Spleen (tissue), 11 donors: ENCODE measurements around the gene FAM3C. TPM values are rescaled to one million over a fixed set of nuclear protein-coding genes. Genes with fewer than 3 reads are reported as not detected.

ENCODE experiments used
- DNase-seq: peaks from one replicate; pipeline ENCODE4 v3.0.0-alpha.2; 2020
- H3K27ac ChIP-seq, 8 donors: fragments of 200-600 bp; sonication (generic) in 7 of 8; 1 replicate in 4 of 8; 2 replicates in 4 of 8; pipeline versions ENCODE4 v1.5.0 to v1.8.0; 2016 to 2021; ENCODE audit warnings: inconsistent platforms in 4 of 8, mild to moderate bottlenecking in 4 of 8, moderate library complexity in 1 of 8
- H3K27me3 ChIP-seq, 7 donors: fragments of 200-600 bp; sonication (generic) in 6 of 7; replicated peaks in 1 of 7; 1 replicate in 4 of 7; 2 replicates in 3 of 7; pipeline versions ENCODE4 v1.5.0 to v1.8.0; 2016 to 2021; ENCODE audit warnings: inconsistent platforms in 3 of 7, mild to moderate bottlenecking in 1 of 7
- H3K36me3 ChIP-seq, 6 donors: fragments of 200-600 bp; sonication (generic) in 5 of 6; 1 replicate in 4 of 6; 2 replicates in 2 of 6; pipeline versions ENCODE4 v1.5.0 to v1.8.0; 2016 to 2021; ENCODE audit warnings: inconsistent platforms in 2 of 6
- H3K4me1 ChIP-seq, 6 donors: fragments of 200-600 bp; sonication (generic) in 5 of 6; 1 replicate in 3 of 6; 2 replicates in 3 of 6; pipeline versions ENCODE4 v1.5.0 to v1.8.0; 2016 to 2021; ENCODE audit warnings: inconsistent platforms in 3 of 6
- H3K4me3 ChIP-seq, 8 donors: fragments of 200-600 bp; sonication (generic) in 7 of 8; 1 replicate in 4 of 8; 2 replicates in 4 of 8; pipeline versions ENCODE4 v1.5.0 to v1.8.0; 2016 to 2021; ENCODE audit warnings: inconsistent platforms in 4 of 8, mild to moderate bottlenecking in 4 of 8, moderate library complexity in 2 of 8
- H3K9me3 ChIP-seq, 8 donors: fragments of 200-600 bp; sonication (generic) in 7 of 8; 1 replicate in 4 of 8; 2 replicates in 4 of 8; pipeline versions ENCODE4 v1.5.0 to v1.8.0; 2016 to 2021; ENCODE audit warnings: inconsistent platforms in 4 of 8
- CTCF ChIP-seq, 11 experiments: fragments of 200-600 bp in 7 of 11; fragments of 450-650 bp in 4 of 11; sonication (generic) in 4 of 11; IDR thresholded peaks in 8 of 11; conservative IDR thresholded peaks in 3 of 11; 1 replicate in 7 of 11; 2 replicates in 4 of 11; pipeline versions ENCODE4 v1.4.0 to v1.8.0; 2016 to 2021; ENCODE audit warnings: antibody characterized with exemption in 11 of 11, inconsistent platforms in 4 of 11, mild to moderate bottlenecking in 1 of 11
- POLR2A ChIP-seq, 3 donors: fragments of 450-650 bp; IDR thresholded peaks; one replicate each; pipeline ENCODE4 v1.5.1; 2017; ENCODE audit warnings: antibody characterized with exemption in 3 of 3, mild to moderate bottlenecking in 1 of 3
- POLR2AphosphoS5 ChIP-seq, 3 donors: sonication (generic); formaldehyde crosslinking; IDR thresholded peaks; one replicate each; pipeline ENCODE4 v1.5.1; 2017; ENCODE audit warnings: antibody characterized with exemption in 3 of 3
- WGBS, 5 donors: extraction: QIAGEN DNeasy Blood & Tissue Kit in 3 of 5; methylation state at CpG; one replicate each; pipeline versions ENCODE4 v1.1.5 to v1.1.7; 2013 to 2018; 5-methylcytosine and 5-hydroxymethylcytosine counted together
- intact Hi-C: fragments of 100-400 bp; cut with DNase I; formaldehyde crosslinking; loops from one replicate; pipeline ENCODE4 v1.15.0; 2023; ENCODE audit warnings: low total_unique reads
- polyA plus RNA-seq, 3 donors: library from polyadenylated mRNA; stranded (reverse); fragments of 200-250 nt; gene quantifications; one replicate each; pipeline ENCODE4 v1.2.1, GENCODE V29; 2013
- total RNA-seq, 7 donors: library from RNA; depleted of rRNA in 3 of 7; stranded (reverse); fragments of >200 nt in 3 of 7; fragmentation: NEBNext Ultra II Directional in 4 of 7; extraction: Animal tissue kit (Norgen Biotek cat#: 25700) in 4 of 7; gene quantifications; one replicate each; pipeline versions ENCODE4 v1.1.0 to v1.2.1, GENCODE V29; 2016 to 2021
- donor health status: healthy with polysubstance abuse.
- donor health status: DM: no; HTN: no; CAD: no; lungs with moderate emphysema.
- donor health status: DM: no; HTN: no; CAD: no.
- donor health status: Bipolar disorder and iron deficiency.
- donor health status: healthy.
- donor health status: DM: no; HTN: no; CAD: no.
- donor health status: DM: yes; HTN: yes; CAD: no.

FAM3C gene
- total and polyA plus RNA-seq, 10 donors, result 35.4 to 69.2 (median 54.1) TPM

- Histone ChIP-seq H3K27ac (peak overlapping the region in 5 of 8 donors; percentile 16 to 51 (median 40)), H3K27me3 (no peaks in the 10 kb centered on the region), H3K4me1 (peaks cover 0 to 11% (median 0%) of the 10 kb centered on the region in 6 donors), H3K36me3 (no peaks in the 10 kb centered on the region), H3K9me3 (peaks cover 0 to 13% (median 0%) of the 10 kb centered on the region in 8 donors), H3K4me3 (peak overlapping the region in 1 of 8 donors; percentile 39)
- WGBS, 5 donors, result 55 to 65% (median 58%) methylated on average over 9 of the region's 9 CpGs
- no peak for DNase-seq
- intact Hi-C loops, result no loop called here
- no peak for TF ChIP-seq POLR2A (IDR thresholded peaks at IDR 0.05)
- TF ChIP-seq CTCF (IDR thresholded peaks at IDR 0.05 in 8 of 11, conservative IDR thresholded peaks at IDR 0.05 in 3 of 11), result no peak
- TF ChIP-seq POLR2AphosphoS5 (IDR thresholded peaks at IDR 0.05), result no peak
These were observed 82.1 kb downstream of the FAM3C start for GRCh38 chr7:121313793-121314676.

GRCh38 chr7:121313220-121313792 is 82.8 kb downstream of the FAM3C start:
- H3K27ac ChIP-seq, result peak overlapping the region in 4 of 8 donors; percentile 16 to 51 (median 44)
- no peak overlapping the region for H3K4me3 ChIP-seq
- H3K9me3 ChIP-seq, result peaks cover 0 to 13% (median 0%) of the 10 kb centered on the region in 8 donors
- intact Hi-C loops, result no loop called here
- H3K27me3 ChIP-seq, result no peaks in the 10 kb centered on the region
- DNase-seq, result no peak
- H3K4me1 ChIP-seq, result peaks cover 0 to 11% (median 0%) of the 10 kb centered on the region in 6 donors
- no peaks in the 10 kb centered on the region for H3K36me3 ChIP-seq
- 53 to 82% (median 60%) methylated on average over 3 of the region's 3 CpGs for WGBS, 5 donors
- TF ChIP-seq POLR2A (IDR thresholded peaks at IDR 0.05) (no peak), CTCF (IDR thresholded peaks at IDR 0.05 in 8 of 11, conservative IDR thresholded peaks at IDR 0.05 in 3 of 11) (no peak), POLR2AphosphoS5 (IDR thresholded peaks at IDR 0.05) (no peak)

GRCh38 chr7:121307021-121307574 is 89.0 kb downstream of the FAM3C start:
- no peaks in the 10 kb centered on the region for H3K27me3 ChIP-seq
- TF ChIP-seq CTCF (IDR thresholded peaks at IDR 0.05 in 8 of 11, conservative IDR thresholded peaks at IDR 0.05 in 3 of 11), result no peak
- no peak for TF ChIP-seq POLR2A (IDR thresholded peaks at IDR 0.05)
- H3K4me3 ChIP-seq, result no peak overlapping the region
- H3K9me3 ChIP-seq, result peaks cover 0 to 13% (median 0%) of the 10 kb centered on the region in 8 donors
- no peaks in the 10 kb centered on the region for H3K36me3 ChIP-seq
- WGBS, 5 donors, result 56 to 69% (median 57%) methylated on average over 4 of the region's 4 CpGs
- no peak overlapping the region for H3K27ac ChIP-seq
- intact Hi-C loops, result no loop called here
- no peaks in the 10 kb centered on the region for H3K4me1 ChIP-seq
- no peak for DNase-seq

GRCh38 chr7:121306565-121306964 is 89.5 kb downstream of the FAM3C start:
- Histone ChIP-seq H3K36me3 (no peaks in the 10 kb centered on the region), H3K4me1 (no peaks in the 10 kb centered on the region), H3K27ac (no peak overlapping the region), H3K27me3 (no peaks in the 10 kb centered on the region), H3K9me3 (peaks cover 0 to 13% (median 0%) of the 10 kb centered on the region in 8 donors), H3K4me3 (no peak overlapping the region)
- DNase-seq, result no peak
- intact Hi-C loops, result no loop called here
- TF ChIP-seq POLR2A (IDR thresholded peaks at IDR 0.05), result no peak
- TF ChIP-seq POLR2AphosphoS5 (IDR thresholded peaks at IDR 0.05), result no peak
- TF ChIP-seq CTCF (IDR thresholded peaks at IDR 0.05 in 8 of 11, conservative IDR thresholded peaks at IDR 0.05 in 3 of 11), result no peak
- WGBS, 5 donors, result 48 to 56% (median 53%) methylated on average over 3 of the region's 3 CpGs
